Bladder microvascular endothelial cell (primary cell): Measurements from ENCODE around the gene TMEM40. TPM values are rescaled to one million over a fixed set of nuclear protein-coding genes. Genes with fewer than 3 reads are reported as not detected.

Source experiments
- total RNA-seq: library from RNA; depleted of rRNA; stranded (reverse); fragments of >200 nt; gene quantifications from 2 replicates; pipeline ENCODE4 v1.2.3, GENCODE V29; 2014

Gene TMEM40, protein sequence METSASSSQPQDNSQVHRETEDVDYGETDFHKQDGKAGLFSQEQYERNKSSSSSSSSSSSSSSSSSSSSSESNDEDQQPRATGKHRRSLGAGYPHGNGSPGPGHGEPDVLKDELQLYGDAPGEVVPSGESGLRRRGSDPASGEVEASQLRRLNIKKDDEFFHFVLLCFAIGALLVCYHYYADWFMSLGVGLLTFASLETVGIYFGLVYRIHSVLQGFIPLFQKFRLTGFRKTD
- total RNA-seq = under 0.01 TPM in 1 of 2 replicates, not detected in the other

DNA sequence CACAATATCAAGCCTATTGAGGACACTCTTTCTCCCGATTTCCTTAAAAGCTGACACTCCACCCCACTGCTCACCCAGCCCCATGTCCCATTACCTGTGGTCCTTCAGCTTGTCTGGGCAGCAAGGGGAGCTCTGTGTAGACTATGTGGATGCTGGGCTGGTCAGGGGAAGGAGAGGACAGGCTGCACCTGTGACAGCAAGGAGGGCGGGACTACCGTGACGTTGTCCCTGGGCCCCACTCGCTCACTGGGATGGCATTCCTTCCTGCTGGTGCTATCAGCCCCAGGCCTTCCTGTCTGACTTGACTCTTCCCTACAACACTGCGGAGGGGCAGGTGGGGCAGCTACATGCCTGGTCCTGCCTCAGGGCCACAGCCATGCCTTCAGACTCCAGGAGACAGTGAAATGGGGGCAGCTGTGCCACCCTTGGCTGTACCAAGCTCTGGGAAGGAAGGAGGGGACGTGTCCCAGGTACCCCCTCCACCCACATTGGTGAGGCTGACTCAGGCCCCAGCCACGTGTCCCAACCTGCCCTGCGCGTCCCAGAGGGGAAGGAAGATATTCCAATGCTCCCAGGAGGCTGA, at the start of gene TMEM40:
Gene TMEM40, minus strand, starts transcription at position 163 of the 583 bp plus-strand sequence. CDS start 9,427 bp downstream, outside the sequence.

GRCh38 chr3:12796171-12797123, 37.4 kb upstream of the TMEM40 start, which contains the start of gene CAND2:
Gene CAND2 (plus strand): TSS chr3:12796680. CDS start chr3:12796721, 41 bp downstream.

Other genes starting within 250 kb of the TMEM40 start
- gene MKRN2OS, start 213.8 kb downstream of the TMEM40 start, total RNA-seq = not detected in 2 replicates
- gene MKRN2, start 202.2 kb downstream of the TMEM40 start, total RNA-seq = 22.0 and 22.3 TPM in 2 replicates
- gene RAF1, start 95.1 kb downstream of the TMEM40 start, total RNA-seq = 72.9 and 105 TPM in 2 replicates
- gene CAND2, start 37.4 kb upstream of the TMEM40 start, total RNA-seq = 2.1 and 2.8 TPM in 2 replicates
- 967 and 1,632 TPM in 2 replicates for gene RPL32, start 82.3 kb upstream of the TMEM40 start, total RNA-seq